H9 (cell line): ENCODE measurements around the gene KCTD21. TPM values are rescaled to one million over a fixed set of nuclear protein-coding genes. Genes with fewer than 3 reads are reported as not detected.
"Not testable (repeated sequence)": the region's sequence is repeated elsewhere in the genome, so short reads cannot be mapped to it uniquely, and the experiment has no call there.

Experiments
- DNase-seq: peaks from one replicate; pipeline ENCODE4 v3.0.0-alpha.2; 2017
- H2AFZ ChIP-seq: one replicate; pipeline ENCODE4 v1.6.1; 2013; ENCODE audit warnings: mild to moderate bottlenecking, low read length, control low read depth, moderate library complexity
- H2AK5ac ChIP-seq: 2 replicates; pipeline ENCODE4 v1.6.1; 2013; ENCODE audit warnings: low read length, control low read depth, mixed read lengths; ENCODE audit not compliant: insufficient read length
- H2BK120ac ChIP-seq: one replicate; pipeline ENCODE4 v1.6.1; 2013; ENCODE audit warnings: low read depth, mild to moderate bottlenecking, low read length, control low read depth, inconsistent platforms; ENCODE audit not compliant: poor library complexity, severe bottlenecking
- H2BK12ac ChIP-seq: 2 replicates; pipeline ENCODE4 v1.6.1; 2013; ENCODE audit warnings: low read length, control low read depth, mixed read lengths, low read depth; ENCODE audit not compliant: insufficient read length
- H2BK15ac ChIP-seq: 2 replicates; pipeline ENCODE4 v1.6.1; 2013; ENCODE audit warnings: low read depth, low read length, control low read depth
- H2BK20ac ChIP-seq: one replicate; pipeline ENCODE4 v1.6.1; 2013; ENCODE audit warnings: low read depth, mild to moderate bottlenecking, low read length, control low read depth, inconsistent platforms; ENCODE audit not compliant: poor library complexity, severe bottlenecking
- H2BK5ac ChIP-seq: 2 replicates; pipeline ENCODE4 v1.6.1; 2013; ENCODE audit warnings: low read length, control low read depth, mixed read lengths; ENCODE audit not compliant: insufficient read length
- H3K14ac ChIP-seq: 2 replicates; pipeline ENCODE4 v1.6.1; 2013; ENCODE audit warnings: low read length, control low read depth; ENCODE audit not compliant: insufficient read depth
- H3K18ac ChIP-seq: 2 replicates; pipeline ENCODE4 v1.6.1; 2013; ENCODE audit warnings: low read depth, mild to moderate bottlenecking, mixed read lengths, low read length, control low read depth; ENCODE audit not compliant: insufficient read length
- H3K23ac ChIP-seq: 2 replicates; pipeline ENCODE4 v1.6.1; 2013; ENCODE audit warnings: low read length, control low read depth, mixed read lengths, low read depth; ENCODE audit not compliant: insufficient read length
- H3K23me2 ChIP-seq: 2 replicates; pipeline ENCODE4 v1.6.1; 2013; ENCODE audit warnings: low read depth, mild to moderate bottlenecking, mixed read lengths, low read length, control low read depth; ENCODE audit not compliant: insufficient read length, poor library complexity, severe bottlenecking
- H3K27ac ChIP-seq: 2 replicates; pipeline ENCODE4 v1.5.1; 2013; ENCODE audit warnings: low read length, control low read depth, mixed read lengths, low read depth; ENCODE audit not compliant: insufficient read length
- H3K27me3 ChIP-seq: 2 replicates; pipeline ENCODE4 v1.6.1; 2013; ENCODE audit warnings: low read length, control low read depth, inconsistent platforms; ENCODE audit not compliant: insufficient read depth
- H3K4ac ChIP-seq: 2 replicates; pipeline ENCODE4 v1.6.1; 2013; ENCODE audit warnings: low read depth, mild to moderate bottlenecking, control low read depth, inconsistent platforms, low read length, moderate library complexity
- H3K4me1 ChIP-seq: 2 replicates; pipeline ENCODE4 v1.6.1; 2013; ENCODE audit warnings: low read length, control low read depth, inconsistent platforms; ENCODE audit not compliant: insufficient read depth
- H3K4me2 ChIP-seq: 2 replicates; pipeline ENCODE4 v1.6.1; 2013; ENCODE audit warnings: low read length, control low read depth, mixed read lengths; ENCODE audit not compliant: insufficient read length, insufficient read depth
- H3K56ac ChIP-seq: 2 replicates; pipeline ENCODE4 v1.6.1; 2013; ENCODE audit warnings: low read depth, mild to moderate bottlenecking, mixed read lengths, low read length, control low read depth; ENCODE audit not compliant: insufficient read length
- H3K79me1 ChIP-seq: 2 replicates; pipeline ENCODE4 v1.6.1; 2013; ENCODE audit warnings: low read depth, mild to moderate bottlenecking, moderate library complexity, low read length, control low read depth, inconsistent platforms; ENCODE audit not compliant: insufficient read depth, poor library complexity, severe bottlenecking
- H3K79me2 ChIP-seq: 2 replicates; pipeline ENCODE4 v1.6.1; 2013; ENCODE audit warnings: low read length, control low read depth, inconsistent platforms; ENCODE audit not compliant: insufficient read depth
- H3K9ac ChIP-seq: 2 replicates; pipeline ENCODE4 v1.6.1; 2013; ENCODE audit warnings: low read length, control low read depth, mixed read lengths; ENCODE audit not compliant: insufficient read length; ENCODE audit errors: extremely low read depth
- H3K9me3 ChIP-seq: one replicate; pipeline ENCODE4 v1.6.1; 2013; ENCODE audit warnings: low read depth, low read length, inconsistent platforms; ENCODE audit not compliant: control insufficient read depth
- H3T11ph ChIP-seq: one replicate; pipeline ENCODE4 v1.6.1; 2013; ENCODE audit warnings: mild to moderate bottlenecking, low read length, control low read depth, inconsistent platforms
- H4K20me1 ChIP-seq: one replicate; pipeline ENCODE4 v1.6.1; 2013; ENCODE audit not compliant: control insufficient read depth, insufficient read length, insufficient read depth
- H4K5ac ChIP-seq: 2 replicates; pipeline ENCODE4 v1.6.1; 2013; ENCODE audit warnings: low read depth, mild to moderate bottlenecking, mixed read lengths, low read length, control low read depth; ENCODE audit not compliant: insufficient read length
- H4K8ac ChIP-seq: replicated peaks from 2 replicates; pipeline ENCODE4 v1.6.1; 2013; ENCODE audit warnings: low read length, control low read depth, mixed read lengths, low read depth; ENCODE audit not compliant: insufficient read length
- H4K91ac ChIP-seq: 2 replicates; pipeline ENCODE4 v1.6.1; 2013; ENCODE audit warnings: low read depth, mild to moderate bottlenecking, moderate library complexity, mixed read lengths, low read length, control low read depth; ENCODE audit not compliant: insufficient read length
- H3K27ac Mint-ChIP-seq, 3 experiments: 2 replicates in 2 of 3; 3 replicates in 1 of 3; pipeline ENCODE4 v1.8.0; 2020 to 2021; ENCODE audit warnings: mixed read lengths in 3 of 3, mild to moderate bottlenecking in 1 of 3, moderate library complexity in 1 of 3
- H3K27me3 Mint-ChIP-seq: 2 replicates; pipeline ENCODE4 v1.8.0; 2021; ENCODE audit warnings: low read depth, mild to moderate bottlenecking, moderate library complexity, mixed read lengths
- H3K36me3 Mint-ChIP-seq, 3 experiments: 2 replicates in 2 of 3; 3 replicates in 1 of 3; pipeline ENCODE4 v1.8.0; 2020 to 2021; ENCODE audit warnings: low read depth in 3 of 3, mixed read lengths in 3 of 3; ENCODE audit not compliant: insufficient read depth in 1 of 3
- H3K4me1 Mint-ChIP-seq, 2 experiments: 2 replicates each; pipeline ENCODE4 v1.8.0; 2020; ENCODE audit warnings: mixed read lengths in 2 of 2
- H3K4me3 Mint-ChIP-seq, 2 experiments: 2 replicates in 1 of 2; 3 replicates in 1 of 2; pipeline ENCODE4 v1.8.0; 2020 to 2021; ENCODE audit warnings: mild to moderate bottlenecking in 2 of 2, mixed read lengths in 2 of 2, moderate library complexity in 1 of 2
- H3K9me3 Mint-ChIP-seq, 2 experiments: 2 replicates in 1 of 2; 3 replicates in 1 of 2; pipeline ENCODE4 v1.8.0; 2020; ENCODE audit warnings: mild to moderate bottlenecking in 2 of 2, mixed read lengths in 2 of 2, moderate library complexity in 1 of 2
- WGBS: extraction: QIAGEN DNeasy Blood & Tissue Kit; methylation state at CpG from one replicate; pipeline ENCODE4 v1.1.7; 2013; ENCODE audit warnings: missing lambda C conversion rate, low lambda C conversion rate, mixed read lengths; ENCODE audit not compliant: insufficient read length; ENCODE audit errors: extremely low coverage; 5-methylcytosine and 5-hydroxymethylcytosine counted together
- total RNA-seq: library from RNA; stranded (reverse); gene quantifications from 2 replicates; pipeline ENCODE4 v1.2.1, GENCODE V29; 2021
- TF ChIP-seq, protein P1 (sequence below): fragments of 200-600 bp; sonication (generic); conservative IDR thresholded peaks from 3 replicates; pipeline ENCODE4 v1.8.0; 2021; ENCODE audit warnings: antibody characterized with exemption, mild to moderate bottlenecking

The KCTD21 gene
- total RNA-seq, 1 experiment from 2014 or later = 4.0 TPM

DNA sequence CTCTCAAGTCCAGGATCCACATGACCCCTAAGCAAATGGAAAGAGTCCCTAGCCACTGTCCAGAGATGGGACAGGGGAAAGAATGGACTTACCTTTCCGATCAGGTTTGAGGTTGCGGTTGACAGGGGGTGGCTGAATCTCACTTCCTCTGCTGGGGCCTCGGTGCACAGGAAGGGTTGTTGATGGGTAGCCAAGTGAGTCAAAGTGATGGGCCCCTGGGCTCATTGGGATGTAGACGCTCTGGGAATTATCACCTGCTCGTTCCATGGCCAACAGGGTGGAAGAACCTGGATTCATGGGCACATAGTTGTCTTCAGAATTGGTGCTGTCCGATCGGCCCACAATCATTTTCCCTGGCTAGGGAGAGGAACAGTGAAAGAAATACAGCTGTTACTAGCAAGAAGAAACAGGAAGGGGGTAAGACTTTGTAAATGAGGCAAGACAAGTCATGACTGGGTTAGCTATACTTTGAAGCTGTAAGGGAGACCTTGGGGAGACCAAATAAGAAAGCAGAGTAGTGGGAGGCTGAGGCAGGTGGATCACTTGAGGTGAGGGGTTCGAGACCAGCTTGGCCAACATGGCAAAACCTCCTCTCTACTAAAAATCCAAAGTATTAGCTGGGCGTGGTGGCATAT is 35.0 kb upstream of the KCTD21 start:
- Histone ChIP-seq H2AK5ac (no peak overlapping the region), H3K4ac (no peak overlapping the region), H3K23ac (no peak overlapping the region), H2BK15ac (no peak overlapping the region), H3K79me2 (no peaks in the 10 kb centered on the region), H3K9me3 (no peaks in the 10 kb centered on the region), H3K14ac (no peak overlapping the region), H2BK12ac (no peak overlapping the region), H4K91ac (no peak overlapping the region), H3K9ac (no peak overlapping the region), H3K56ac (no peak overlapping the region), H2BK5ac (no peak overlapping the region), H3K79me1 (no peaks in the 10 kb centered on the region), H4K8ac (no peak overlapping the region), H2BK120ac (no peak overlapping the region), H2AFZ (no peak overlapping the region), H2BK20ac (no peak overlapping the region), H3K27ac (no peak overlapping the region), H3K27me3 (no peaks in the 10 kb centered on the region), H4K20me1 (no peaks in the 10 kb centered on the region), H3K18ac (no peak overlapping the region), H3T11ph (no peak overlapping the region), H4K5ac (no peak overlapping the region), H3K4me2 (no peak overlapping the region), H3K4me1 (no peaks in the 10 kb centered on the region), H3K23me2 (no peaks in the 10 kb centered on the region)
- Mint-ChIP-seq H3K36me3 (peaks cover 0 to 19% (median 15%) of the 10 kb centered on the region in 3 experiments; a peak in 4 of 7 replicates), H3K27ac (no peak overlapping the region), H3K4me3 (no peak overlapping the region), H3K4me1 (no peaks in the 10 kb centered on the region), H3K9me3 (no peaks in the 10 kb centered on the region), H3K27me3 (no peaks in the 10 kb centered on the region)
- no CpG with 5 or more reads among the region's 9 CpGs for WGBS
- DNase-seq = peak; percentile 12
- TF ChIP-seq, protein P1, sequence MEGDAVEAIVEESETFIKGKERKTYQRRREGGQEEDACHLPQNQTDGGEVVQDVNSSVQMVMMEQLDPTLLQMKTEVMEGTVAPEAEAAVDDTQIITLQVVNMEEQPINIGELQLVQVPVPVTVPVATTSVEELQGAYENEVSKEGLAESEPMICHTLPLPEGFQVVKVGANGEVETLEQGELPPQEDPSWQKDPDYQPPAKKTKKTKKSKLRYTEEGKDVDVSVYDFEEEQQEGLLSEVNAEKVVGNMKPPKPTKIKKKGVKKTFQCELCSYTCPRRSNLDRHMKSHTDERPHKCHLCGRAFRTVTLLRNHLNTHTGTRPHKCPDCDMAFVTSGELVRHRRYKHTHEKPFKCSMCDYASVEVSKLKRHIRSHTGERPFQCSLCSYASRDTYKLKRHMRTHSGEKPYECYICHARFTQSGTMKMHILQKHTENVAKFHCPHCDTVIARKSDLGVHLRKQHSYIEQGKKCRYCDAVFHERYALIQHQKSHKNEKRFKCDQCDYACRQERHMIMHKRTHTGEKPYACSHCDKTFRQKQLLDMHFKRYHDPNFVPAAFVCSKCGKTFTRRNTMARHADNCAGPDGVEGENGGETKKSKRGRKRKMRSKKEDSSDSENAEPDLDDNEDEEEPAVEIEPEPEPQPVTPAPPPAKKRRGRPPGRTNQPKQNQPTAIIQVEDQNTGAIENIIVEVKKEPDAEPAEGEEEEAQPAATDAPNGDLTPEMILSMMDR = no peak

DNA sequence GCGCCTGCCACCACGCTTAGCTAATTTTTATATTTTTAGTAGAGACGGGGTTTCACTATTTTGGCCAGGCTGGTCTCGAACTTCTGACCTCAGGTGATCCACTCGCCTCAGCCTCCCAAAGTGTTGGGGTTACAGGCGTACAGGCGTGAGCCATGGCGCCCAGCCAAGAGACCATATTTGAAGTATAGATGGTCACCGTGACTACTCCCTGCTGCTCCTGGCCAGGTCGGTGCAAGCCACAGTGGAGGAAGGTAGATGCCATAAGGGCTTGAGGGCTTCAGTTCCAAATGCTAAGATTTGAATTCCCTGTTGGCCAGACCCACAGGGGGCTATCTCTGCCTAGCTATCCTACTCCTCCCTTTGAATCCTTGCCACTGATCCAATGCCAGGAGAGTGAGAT is 34.3 kb upstream of the KCTD21 start:
- H2BK12ac ChIP-seq, H3K18ac ChIP-seq, H2BK15ac ChIP-seq, H3K27me3 Mint-ChIP-seq, H3K4me2 ChIP-seq, H4K20me1 ChIP-seq, H3K56ac ChIP-seq, H4K91ac ChIP-seq, H3K79me1 ChIP-seq, H3K14ac ChIP-seq, H4K5ac ChIP-seq, H3T11ph ChIP-seq, H3K23me2 ChIP-seq, H3K23ac ChIP-seq, H3K79me2 ChIP-seq, H3K9ac ChIP-seq, H3K4ac ChIP-seq, H3K27ac Mint-ChIP-seq, H3K27ac ChIP-seq, H4K8ac ChIP-seq, H3K4me1 ChIP-seq, H3K9me3 Mint-ChIP-seq, H3K4me1 Mint-ChIP-seq, H2AK5ac ChIP-seq, H2AFZ ChIP-seq, H3K9me3 ChIP-seq, H3K27me3 ChIP-seq, H2BK120ac ChIP-seq, H2BK5ac ChIP-seq, H2BK20ac ChIP-seq, H3K4me3 Mint-ChIP-seq: not testable (repeated sequence)
- no CpG with 5 or more reads among the region's 10 CpGs for WGBS
- H3K36me3 Mint-ChIP-seq = peaks cover 0 to 19% (median 17%) of the 10 kb centered on the region in 3 experiments; a peak in 5 of 7 replicates
- peak; percentile 12 for DNase-seq
